K562 (cell line): Measurements from ENCODE around the gene SIGLEC7. TPM values are rescaled to one million over a fixed set of nuclear protein-coding genes. Genes with fewer than 3 reads are reported as not detected.

Experiments
- CREB1 ChIP-seq, 2 experiments: sonication (generic) in 1 of 2; formaldehyde crosslinking in 1 of 2; IDR thresholded peaks; 2 replicates each; pipeline versions ENCODE4 v1.6.1 to v1.8.0; 2012 to 2022; ENCODE audit warnings: inconsistent platforms in 1 of 2, mild to moderate bottlenecking in 1 of 2, missing genetic modification reagents in 1 of 2, moderate library complexity in 1 of 2
- ELF4 ChIP-seq: fragments of 450-650 bp; formaldehyde crosslinking; IDR thresholded peaks from 2 replicates; pipeline ENCODE4 v1.4.0; 2022; ENCODE audit warnings: missing genetic modification characterization
- GATAD2B ChIP-seq: fragments of 450-650 bp; IDR thresholded peaks from 2 replicates; pipeline ENCODE4 v1.6.1; 2017; ENCODE audit warnings: mild to moderate bottlenecking, borderline replicate concordance
- JUND ChIP-seq, 2 experiments: IDR thresholded peaks; 2 replicates in 1 of 2; 3 replicates in 1 of 2; pipeline ENCODE4 v1.6.1; 2011; ENCODE audit warnings: borderline replicate concordance in 2 of 2, low read depth in 2 of 2, low read length in 2 of 2, improper control_type of control experiment in 1 of 2, missing biosample characterization in 1 of 2, missing genetic modification characterization in 1 of 2, missing genetic modification reagents in 1 of 2
- PHB ChIP-seq: fragments of 250-450 bp; sonication (Bioruptor Pico); IDR thresholded peaks from 2 replicates; pipeline ENCODE4 v1.5.0; 2021
- SNAPC5 ChIP-seq: fragments of 250-450 bp; sonication (Bioruptor Pico); IDR thresholded peaks from 2 replicates; pipeline ENCODE4 v1.8.0; 2021; ENCODE audit warnings: moderate library complexity, mild to moderate bottlenecking, inconsistent platforms
- TBP ChIP-seq: optimal IDR thresholded peaks from 2 replicates; pipeline ENCODE3; 2011; ENCODE audit warnings: low read depth, low read length, improper control_type of control experiment
- TCF7 ChIP-seq: sonication (generic); IDR thresholded peaks from 2 replicates; pipeline ENCODE4 v1.6.1; 2016; ENCODE audit warnings: antibody characterized with exemption, borderline replicate concordance
- TEAD4 ChIP-seq, 2 experiments: sonication (generic) in 1 of 2; formaldehyde crosslinking in 1 of 2; IDR thresholded peaks; 2 replicates each; pipeline versions ENCODE4 v1.6.1 to v1.8.0; 2012 to 2022; ENCODE audit warnings: borderline replicate concordance in 1 of 2, inconsistent platforms in 1 of 2, low read length in 1 of 2, mild to moderate bottlenecking in 1 of 2, missing genetic modification reagents in 1 of 2
- ZNF12 ChIP-seq: sonication (generic); formaldehyde crosslinking; IDR thresholded peaks from 2 replicates; pipeline ENCODE4 v1.4.0; 2020; ENCODE audit warnings: mild to moderate bottlenecking, missing genetic modification reagents
- ZNF133 ChIP-seq: fragments of 250-450 bp; sonication (Bioruptor Pico); IDR thresholded peaks from 2 replicates; pipeline ENCODE4 v1.4.0; 2020; ENCODE audit warnings: mild to moderate bottlenecking
- ZNF140 ChIP-seq: fragments of 250-450 bp; sonication (Bioruptor Pico); IDR thresholded peaks from 2 replicates; pipeline ENCODE4 v1.8.0; 2021; ENCODE audit warnings: moderate library complexity, mild to moderate bottlenecking, inconsistent platforms
- polyA plus RNA-seq, 8 experiments: library from polyadenylated mRNA; depleted of rRNA in 4 of 8; stranded (reverse) in 5 of 8; unstranded in 3 of 8; fragments of >200 nt; fragmentation: Nextera tagmentation in 2 of 8; fragmentation: Illumina TruSeq in 1 of 8; extraction: Ambion mirVana in 2 of 8; extraction: Trizol in 1 of 8; gene quantifications; 2 replicates each; pipeline versions ENCODE4 v1.2.1 to v1.2.3, GENCODE V29; 2011 to 2014; ENCODE audit warnings: inconsistent platforms in 1 of 8, missing spikeins in 1 of 8
- total RNA-seq, 7 experiments: library from RNA; depleted of rRNA in 6 of 7; stranded (reverse); fragments of >200 nt in 6 of 7; fragmentation: Illumina TruSeq in 2 of 7; extraction: Trizol in 2 of 7; gene quantifications; 2 replicates each; pipeline versions ENCODE4 v1.2.1 to v1.2.3, GENCODE V29; 2011 to 2021; ENCODE audit warnings: low replicate concordance in 1 of 7
- TF ChIP-seq, protein P1 (sequence below): fragments of 200-600 bp; sonication (generic); IDR thresholded peaks from one replicate; pipeline ENCODE4 v1.6.1; 2012; ENCODE audit warnings: mild to moderate bottlenecking, low read depth, low read length, inconsistent platforms
- TF ChIP-seq, protein P2 (sequence below), 2 experiments: fragments of 450-650 bp; conservative IDR thresholded peaks; 2 replicates each; pipeline ENCODE4 v1.6.1; 2017; ENCODE audit warnings: mild to moderate bottlenecking in 2 of 2, moderate library complexity in 2 of 2

Gene SIGLEC7
- total and polyA plus RNA-seq, 9 of the 15 experiments (the other 6 are each of a cell fraction or from before 2014, with no cell fraction given) = 0.10 to 0.12 TPM; not detected in 7

- TF ChIP-seq ZNF12 (CRISPR knock-in tag) (no peak), JUND (IDR thresholded peaks at IDR 0.05; ENCODE audit: borderline replicate concordance, low read depth, low read length) (peak; percentile 20; the same call in 1 of the 2 replicates), JUND (tag; IDR thresholded peaks at IDR 0.05; ENCODE audit: borderline replicate concordance, low read depth, low read length) (no peak), TEAD4 (IDR thresholded peaks at IDR 0.05; ENCODE audit: low read length) (no peak), TEAD4 (CRISPR knock-in tag; IDR thresholded peaks at IDR 0.05; ENCODE audit: borderline replicate concordance) (no peak), SNAPC5 (CRISPR knock-in tag) (no peak), TBP (no peak), TCF7 (no peak), ZNF140 (CRISPR knock-in tag) (no peak), GATAD2B (peak; percentile 56; the same call in 1 of the 2 replicates), CREB1 (IDR thresholded peaks at IDR 0.05) (no peak), CREB1 (CRISPR knock-in tag; IDR thresholded peaks at IDR 0.05) (no peak), PHB (CRISPR knock-in tag) (no peak), ELF4 (CRISPR knock-in tag) (no peak), ZNF133 (CRISPR knock-in tag) (no peak)
- TF ChIP-seq, protein P1, sequence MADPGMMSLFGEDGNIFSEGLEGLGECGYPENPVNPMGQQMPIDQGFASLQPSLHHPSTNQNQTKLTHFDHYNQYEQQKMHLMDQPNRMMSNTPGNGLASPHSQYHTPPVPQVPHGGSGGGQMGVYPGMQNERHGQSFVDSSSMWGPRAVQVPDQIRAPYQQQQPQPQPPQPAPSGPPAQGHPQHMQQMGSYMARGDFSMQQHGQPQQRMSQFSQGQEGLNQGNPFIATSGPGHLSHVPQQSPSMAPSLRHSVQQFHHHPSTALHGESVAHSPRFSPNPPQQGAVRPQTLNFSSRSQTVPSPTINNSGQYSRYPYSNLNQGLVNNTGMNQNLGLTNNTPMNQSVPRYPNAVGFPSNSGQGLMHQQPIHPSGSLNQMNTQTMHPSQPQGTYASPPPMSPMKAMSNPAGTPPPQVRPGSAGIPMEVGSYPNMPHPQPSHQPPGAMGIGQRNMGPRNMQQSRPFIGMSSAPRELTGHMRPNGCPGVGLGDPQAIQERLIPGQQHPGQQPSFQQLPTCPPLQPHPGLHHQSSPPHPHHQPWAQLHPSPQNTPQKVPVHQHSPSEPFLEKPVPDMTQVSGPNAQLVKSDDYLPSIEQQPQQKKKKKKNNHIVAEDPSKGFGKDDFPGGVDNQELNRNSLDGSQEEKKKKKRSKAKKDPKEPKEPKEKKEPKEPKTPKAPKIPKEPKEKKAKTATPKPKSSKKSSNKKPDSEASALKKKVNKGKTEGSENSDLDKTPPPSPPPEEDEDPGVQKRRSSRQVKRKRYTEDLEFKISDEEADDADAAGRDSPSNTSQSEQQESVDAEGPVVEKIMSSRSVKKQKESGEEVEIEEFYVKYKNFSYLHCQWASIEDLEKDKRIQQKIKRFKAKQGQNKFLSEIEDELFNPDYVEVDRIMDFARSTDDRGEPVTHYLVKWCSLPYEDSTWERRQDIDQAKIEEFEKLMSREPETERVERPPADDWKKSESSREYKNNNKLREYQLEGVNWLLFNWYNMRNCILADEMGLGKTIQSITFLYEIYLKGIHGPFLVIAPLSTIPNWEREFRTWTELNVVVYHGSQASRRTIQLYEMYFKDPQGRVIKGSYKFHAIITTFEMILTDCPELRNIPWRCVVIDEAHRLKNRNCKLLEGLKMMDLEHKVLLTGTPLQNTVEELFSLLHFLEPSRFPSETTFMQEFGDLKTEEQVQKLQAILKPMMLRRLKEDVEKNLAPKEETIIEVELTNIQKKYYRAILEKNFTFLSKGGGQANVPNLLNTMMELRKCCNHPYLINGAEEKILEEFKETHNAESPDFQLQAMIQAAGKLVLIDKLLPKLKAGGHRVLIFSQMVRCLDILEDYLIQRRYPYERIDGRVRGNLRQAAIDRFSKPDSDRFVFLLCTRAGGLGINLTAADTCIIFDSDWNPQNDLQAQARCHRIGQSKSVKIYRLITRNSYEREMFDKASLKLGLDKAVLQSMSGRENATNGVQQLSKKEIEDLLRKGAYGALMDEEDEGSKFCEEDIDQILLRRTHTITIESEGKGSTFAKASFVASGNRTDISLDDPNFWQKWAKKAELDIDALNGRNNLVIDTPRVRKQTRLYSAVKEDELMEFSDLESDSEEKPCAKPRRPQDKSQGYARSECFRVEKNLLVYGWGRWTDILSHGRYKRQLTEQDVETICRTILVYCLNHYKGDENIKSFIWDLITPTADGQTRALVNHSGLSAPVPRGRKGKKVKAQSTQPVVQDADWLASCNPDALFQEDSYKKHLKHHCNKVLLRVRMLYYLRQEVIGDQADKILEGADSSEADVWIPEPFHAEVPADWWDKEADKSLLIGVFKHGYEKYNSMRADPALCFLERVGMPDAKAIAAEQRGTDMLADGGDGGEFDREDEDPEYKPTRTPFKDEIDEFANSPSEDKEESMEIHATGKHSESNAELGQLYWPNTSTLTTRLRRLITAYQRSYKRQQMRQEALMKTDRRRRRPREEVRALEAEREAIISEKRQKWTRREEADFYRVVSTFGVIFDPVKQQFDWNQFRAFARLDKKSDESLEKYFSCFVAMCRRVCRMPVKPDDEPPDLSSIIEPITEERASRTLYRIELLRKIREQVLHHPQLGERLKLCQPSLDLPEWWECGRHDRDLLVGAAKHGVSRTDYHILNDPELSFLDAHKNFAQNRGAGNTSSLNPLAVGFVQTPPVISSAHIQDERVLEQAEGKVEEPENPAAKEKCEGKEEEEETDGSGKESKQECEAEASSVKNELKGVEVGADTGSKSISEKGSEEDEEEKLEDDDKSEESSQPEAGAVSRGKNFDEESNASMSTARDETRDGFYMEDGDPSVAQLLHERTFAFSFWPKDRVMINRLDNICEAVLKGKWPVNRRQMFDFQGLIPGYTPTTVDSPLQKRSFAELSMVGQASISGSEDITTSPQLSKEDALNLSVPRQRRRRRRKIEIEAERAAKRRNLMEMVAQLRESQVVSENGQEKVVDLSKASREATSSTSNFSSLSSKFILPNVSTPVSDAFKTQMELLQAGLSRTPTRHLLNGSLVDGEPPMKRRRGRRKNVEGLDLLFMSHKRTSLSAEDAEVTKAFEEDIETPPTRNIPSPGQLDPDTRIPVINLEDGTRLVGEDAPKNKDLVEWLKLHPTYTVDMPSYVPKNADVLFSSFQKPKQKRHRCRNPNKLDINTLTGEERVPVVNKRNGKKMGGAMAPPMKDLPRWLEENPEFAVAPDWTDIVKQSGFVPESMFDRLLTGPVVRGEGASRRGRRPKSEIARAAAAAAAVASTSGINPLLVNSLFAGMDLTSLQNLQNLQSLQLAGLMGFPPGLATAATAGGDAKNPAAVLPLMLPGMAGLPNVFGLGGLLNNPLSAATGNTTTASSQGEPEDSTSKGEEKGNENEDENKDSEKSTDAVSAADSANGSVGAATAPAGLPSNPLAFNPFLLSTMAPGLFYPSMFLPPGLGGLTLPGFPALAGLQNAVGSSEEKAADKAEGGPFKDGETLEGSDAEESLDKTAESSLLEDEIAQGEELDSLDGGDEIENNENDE = no peak
- TF ChIP-seq, protein P2, sequence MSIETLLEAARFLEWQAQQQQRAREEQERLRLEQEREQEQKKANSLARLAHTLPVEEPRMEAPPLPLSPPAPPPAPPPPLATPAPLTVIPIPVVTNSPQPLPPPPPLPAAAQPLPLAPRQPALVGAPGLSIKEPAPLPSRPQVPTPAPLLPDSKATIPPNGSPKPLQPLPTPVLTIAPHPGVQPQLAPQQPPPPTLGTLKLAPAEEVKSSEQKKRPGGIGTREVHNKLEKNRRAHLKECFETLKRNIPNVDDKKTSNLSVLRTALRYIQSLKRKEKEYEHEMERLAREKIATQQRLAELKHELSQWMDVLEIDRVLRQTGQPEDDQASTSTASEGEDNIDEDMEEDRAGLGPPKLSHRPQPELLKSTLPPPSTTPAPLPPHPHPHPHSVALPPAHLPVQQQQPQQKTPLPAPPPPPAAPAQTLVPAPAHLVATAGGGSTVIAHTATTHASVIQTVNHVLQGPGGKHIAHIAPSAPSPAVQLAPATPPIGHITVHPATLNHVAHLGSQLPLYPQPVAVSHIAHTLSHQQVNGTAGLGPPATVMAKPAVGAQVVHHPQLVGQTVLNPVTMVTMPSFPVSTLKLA (conservative IDR thresholded peaks at IDR 0.05) = peak in 1 of 2 experiments; percentile 20; a peak in 1 of 4 replicates
Observed at GRCh38 chr19:51158474-51159129, 16.5 kb downstream of the SIGLEC7 start (continued).
